ENCODE data around the gene NHERF2. TPM values are rescaled to one million over a fixed set of nuclear protein-coding genes. Genes with fewer than 3 reads are reported as not detected.
A peak's percentile ranks its signal among the peaks of the same experiment; 100 is the strongest.

Gene NHERF2
- polyA plus RNA-seq, 6 donors from 2014 or later = not detected

- no peak for ATAC-seq (ENCODE audit: low read depth in 2 of 2)
- no peaks in the 10 kb centered on the region for H3K27me3 Mint-ChIP-seq
- peaks cover 0 to 7% of the 10 kb centered on the region in 2 donors for H3K36me3 Mint-ChIP-seq
- no peak for DNase-seq
- H3K4me3 Mint-ChIP-seq = no peak overlapping the region
- H3K9me3 Mint-ChIP-seq = no peaks in the 10 kb centered on the region
- no peak overlapping the region for H3K27ac Mint-ChIP-seq
- H3K4me1 Mint-ChIP-seq = peaks cover 0 to 5% (median 4%) of the 10 kb centered on the region in 3 donors
Measured at GRCh38 chr16:2078691-2079090, 52.0 kb downstream of the NHERF2 start.

GRCh38 chr16:2079311-2079800, 52.7 kb downstream of the NHERF2 start:
- Mint-ChIP-seq H3K4me1 (peaks cover 0 to 5% (median 4%) of the 10 kb centered on the region in 3 donors), H3K27me3 (no peaks in the 10 kb centered on the region), H3K4me3 (no peak overlapping the region), H3K27ac (no peak overlapping the region), H3K36me3 (peaks cover 0 to 5% of the 10 kb centered on the region in 2 donors), H3K9me3 (no peaks in the 10 kb centered on the region)
- DNase-seq (no peak), ATAC-seq (ENCODE audit: low read depth in 2 of 2) (no peak)

GRCh38 chr16:2079991-2080390, 53.3 kb downstream of the NHERF2 start:
- Mint-ChIP-seq H3K9me3 (no peaks in the 10 kb centered on the region), H3K4me1 (peaks cover 0 to 5% (median 4%) of the 10 kb centered on the region in 3 donors), H3K4me3 (no peak overlapping the region), H3K36me3 (no peaks in the 10 kb centered on the region), H3K27ac (no peak overlapping the region), H3K27me3 (no peaks in the 10 kb centered on the region)
- no peak for DNase-seq
- ATAC-seq (ENCODE audit: low read depth in 2 of 2) = no peak

GRCh38 chr16:2081201-2082084, 54.7 kb downstream of the NHERF2 start:
- no peaks in the 10 kb centered on the region for H3K27me3 Mint-ChIP-seq
- ATAC-seq (ENCODE audit: low read depth in 2 of 2) (no peak), DNase-seq (no peak)
- no peaks in the 10 kb centered on the region for H3K9me3 Mint-ChIP-seq
- H3K4me1 Mint-ChIP-seq = peaks cover 0 to 5% (median 4%) of the 10 kb centered on the region in 3 donors
- no peaks in the 10 kb centered on the region for H3K36me3 Mint-ChIP-seq
- no peak overlapping the region for H3K4me3 Mint-ChIP-seq
- no peak overlapping the region for H3K27ac Mint-ChIP-seq

- H3K27me3 Mint-ChIP-seq = no peaks in the 10 kb centered on the region
Measured at GRCh38 chr16:2082171-2082982, 55.7 kb downstream of the NHERF2 start.

GRCh38 chr16:2082983-2083364, 56.3 kb downstream of the NHERF2 start:
- Mint-ChIP-seq H3K27ac (peak overlapping the region in 2 of 6 donors; percentile 71 to 90), H3K27me3 (no peaks in the 10 kb centered on the region), H3K4me1 (peaks cover 0 to 5% (median 4%) of the 10 kb centered on the region in 3 donors), H3K9me3 (no peaks in the 10 kb centered on the region), H3K4me3 (no peak overlapping the region), H3K36me3 (no peaks in the 10 kb centered on the region)
- ATAC-seq (ENCODE audit: low read depth in 2 of 2) (no peak), DNase-seq (no peak)

More at GRCh38 chr16:2082171-2082982, 55.7 kb downstream of the NHERF2 start:
- DNase-seq (no peak), ATAC-seq (ENCODE audit: low read depth in 2 of 2) (no peak)
- Mint-ChIP-seq H3K27ac (peak overlapping the region in 1 of 6 donors; percentile 56), H3K36me3 (no peaks in the 10 kb centered on the region), H3K4me1 (peaks cover 0 to 5% (median 4%) of the 10 kb centered on the region in 3 donors), H3K4me3 (peak overlapping the region in 1 of 8 donors; percentile 72), H3K9me3 (no peaks in the 10 kb centered on the region)

- Mint-ChIP-seq H3K4me1 (peaks cover 0 to 5% (median 4%) of the 10 kb centered on the region in 3 donors), H3K9me3 (no peaks in the 10 kb centered on the region), H3K4me3 (no peak overlapping the region), H3K36me3 (no peaks in the 10 kb centered on the region), H3K27me3 (no peaks in the 10 kb centered on the region), H3K27ac (peak overlapping the region in 1 of 6 donors; percentile 71)
- ATAC-seq (ENCODE audit: low read depth in 2 of 2) = no peak
- DNase-seq = no peak
Measured at GRCh38 chr16:2083409-2083808, 56.7 kb downstream of the NHERF2 start.

GRCh38 chr16:2083876-2084780, 57.4 kb downstream of the NHERF2 start:
- no peak overlapping the region for H3K4me3 Mint-ChIP-seq
- H3K27me3 Mint-ChIP-seq = no peaks in the 10 kb centered on the region
- DNase-seq = no peak
- H3K27ac Mint-ChIP-seq = no peak overlapping the region
- peaks cover 0 to 5% (median 4%) of the 10 kb centered on the region in 3 donors for H3K4me1 Mint-ChIP-seq
- H3K36me3 Mint-ChIP-seq = no peaks in the 10 kb centered on the region
- no peaks in the 10 kb centered on the region for H3K9me3 Mint-ChIP-seq
- ATAC-seq (ENCODE audit: low read depth in 2 of 2) = no peak

- H3K4me3 Mint-ChIP-seq = no peak overlapping the region
- H3K36me3 Mint-ChIP-seq = no peaks in the 10 kb centered on the region
- ATAC-seq (ENCODE audit: low read depth in 2 of 2) = no peak
- no peaks in the 10 kb centered on the region for H3K9me3 Mint-ChIP-seq
- peaks cover 0 to 5% (median 4%) of the 10 kb centered on the region in 3 donors for H3K4me1 Mint-ChIP-seq
- DNase-seq = no peak
- H3K27ac Mint-ChIP-seq = no peak overlapping the region
- no peaks in the 10 kb centered on the region for H3K27me3 Mint-ChIP-seq
Measured at GRCh38 chr16:2084895-2085625, 58.4 kb downstream of the NHERF2 start.

GRCh38 chr16:2085669-2086068, 59.0 kb downstream of the NHERF2 start:
- Mint-ChIP-seq H3K4me3 (no peak overlapping the region), H3K4me1 (peaks cover 0 to 5% (median 4%) of the 10 kb centered on the region in 3 donors), H3K27me3 (no peaks in the 10 kb centered on the region), H3K9me3 (no peaks in the 10 kb centered on the region), H3K27ac (peak overlapping the region in 2 of 6 donors; percentile 18 to 59), H3K36me3 (no peaks in the 10 kb centered on the region)
- no peak for DNase-seq
- ATAC-seq (ENCODE audit: low read depth in 2 of 2) = no peak

- Mint-ChIP-seq H3K27ac (peak overlapping the region in 1 of 6 donors; percentile 18), H3K27me3 (no peaks in the 10 kb centered on the region), H3K4me3 (no peak overlapping the region), H3K36me3 (no peaks in the 10 kb centered on the region), H3K9me3 (no peaks in the 10 kb centered on the region), H3K4me1 (peaks cover 0 to 5% (median 4%) of the 10 kb centered on the region in 3 donors)
- no peak for DNase-seq
- no peak for ATAC-seq (ENCODE audit: low read depth in 2 of 2)
Measured at GRCh38 chr16:2086106-2086742, 59.5 kb downstream of the NHERF2 start.

Data from naive B cell (primary cell).